GM21367 (cell line): ENCODE measurements around the gene FIBCD1.

Experiments
- ATAC-seq: cut with Tn5 transposase; IDR thresholded peaks from one replicate; pipeline ENCODE4 v1.9.1; 2021; ENCODE audit not compliant: unreplicated experiment

Gene FIBCD1

GRCh38 chr9:130884111-130884531 is 54.9 kb downstream of the FIBCD1 start:
- no peak for ATAC-seq

DNA sequence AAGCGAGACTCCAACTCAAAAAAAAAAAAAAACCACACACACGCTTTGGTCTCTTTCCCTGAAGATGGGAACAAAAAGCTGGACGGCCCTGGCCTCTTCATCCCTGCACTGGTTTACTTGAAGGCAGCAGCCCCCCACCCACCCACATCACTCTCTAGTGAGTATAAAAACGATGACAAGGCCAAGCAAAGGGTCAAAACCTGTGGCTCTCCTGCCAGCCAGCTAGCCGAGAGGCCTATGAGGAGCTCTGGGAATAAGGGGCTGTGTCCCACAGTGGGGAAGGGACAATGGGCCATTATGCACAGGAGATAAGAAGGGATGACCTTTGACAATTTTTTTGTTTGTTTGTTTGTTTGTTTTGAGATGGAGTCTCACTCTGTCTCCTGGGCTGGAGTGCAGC is 55.6 kb downstream of the FIBCD1 start:
- ATAC-seq: no peak

DNA sequence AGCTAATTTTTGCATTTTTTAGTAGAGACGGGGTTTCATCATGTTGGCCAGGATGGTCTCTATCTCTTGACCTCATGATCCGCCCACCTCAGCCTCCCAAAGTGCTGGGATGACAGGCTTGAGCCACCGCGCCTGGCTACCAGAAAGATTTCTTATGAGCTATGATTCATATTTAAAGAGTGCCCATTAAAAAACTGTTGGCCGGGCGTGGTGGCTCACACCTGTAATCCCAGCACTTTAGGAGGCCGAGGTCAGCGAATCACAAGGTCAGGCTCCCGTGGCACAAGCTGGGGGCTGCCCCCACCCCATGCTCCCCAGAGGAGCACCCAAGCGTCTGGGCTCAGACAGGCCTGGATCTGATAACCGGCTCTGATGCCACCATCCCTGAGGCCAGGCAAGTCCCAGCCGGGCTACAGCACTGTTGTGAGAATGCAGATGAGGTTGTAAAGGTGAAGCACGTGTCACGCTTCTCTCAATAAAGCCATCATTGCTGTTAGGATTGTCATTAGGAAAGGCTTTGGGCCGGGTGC is 56.3 kb downstream of the FIBCD1 start:
- ATAC-seq: no peak

DNA sequence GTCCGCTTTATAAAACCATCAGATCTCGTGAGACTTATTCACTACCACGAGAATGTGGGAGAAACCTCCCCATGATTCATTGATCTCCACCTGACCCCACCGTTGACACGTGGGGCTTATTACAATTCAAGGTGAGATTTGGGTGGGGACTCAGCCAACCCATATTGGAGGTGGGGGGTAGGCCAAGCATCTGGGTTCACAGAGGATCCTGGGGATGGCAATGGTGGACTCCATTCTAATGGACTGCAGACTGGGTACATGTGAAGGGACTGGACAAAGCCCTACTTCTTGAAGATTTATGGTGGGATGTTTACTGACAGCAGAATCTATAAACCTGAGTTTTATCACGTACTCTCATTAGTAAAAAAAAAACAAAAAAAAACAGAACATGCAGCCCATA is 57.5 kb downstream of the FIBCD1 start:
- no peak for ATAC-seq

GRCh38 chr9:130880599-130881220 is 58.3 kb downstream of the FIBCD1 start:
- no peak for ATAC-seq

DNA sequence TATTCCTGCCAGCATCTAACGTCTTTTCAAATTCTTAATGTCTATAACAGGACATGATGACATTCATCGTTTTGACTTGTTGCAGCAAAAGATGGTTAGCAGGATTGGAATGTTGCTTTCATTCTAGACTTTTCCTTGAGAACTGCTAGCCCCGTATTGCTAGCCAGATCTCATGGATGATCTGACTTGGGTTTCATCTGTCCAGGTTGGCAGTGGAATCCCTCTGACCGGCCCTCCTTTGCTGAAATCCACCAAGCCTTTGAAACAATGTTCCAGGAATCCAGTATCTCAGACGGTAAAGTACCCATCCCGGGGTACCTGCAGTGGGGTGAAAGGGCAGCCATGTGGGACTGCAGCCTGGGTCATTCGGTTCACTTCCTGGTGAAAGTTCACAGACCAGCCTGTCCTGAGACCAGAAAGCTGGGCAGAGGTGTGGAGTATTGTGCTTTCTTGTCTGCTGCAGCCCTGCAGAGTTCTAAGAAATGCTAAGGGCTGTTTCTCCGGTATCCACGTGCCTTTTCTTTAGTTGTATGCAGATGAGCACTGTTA is 59.1 kb downstream of the FIBCD1 start:
- no peak for ATAC-seq

GRCh38 chr9:130878295-130878694 is 60.8 kb downstream of the FIBCD1 start:
- no peak for ATAC-seq

DNA sequence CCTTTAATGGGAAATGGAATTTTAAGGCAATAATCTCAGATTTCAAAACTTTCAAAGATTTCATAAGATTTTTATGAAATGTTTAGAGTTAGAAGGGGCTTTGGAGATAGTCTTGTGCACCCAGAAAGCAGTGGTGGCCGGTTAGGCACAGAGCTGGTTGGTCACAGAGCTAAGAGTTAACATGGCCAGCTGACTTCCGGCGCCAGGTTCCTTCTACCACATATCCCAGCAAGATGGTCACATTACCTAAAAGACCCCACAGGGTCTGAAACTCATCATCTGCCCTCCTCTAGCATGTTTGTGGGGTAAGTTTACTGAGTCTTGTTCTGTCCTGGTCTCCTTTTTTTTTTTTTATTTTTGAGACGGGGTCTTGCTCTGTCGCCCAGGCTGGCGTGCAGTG is 61.7 kb downstream of the FIBCD1 start:
- ATAC-seq: no peak

DNA sequence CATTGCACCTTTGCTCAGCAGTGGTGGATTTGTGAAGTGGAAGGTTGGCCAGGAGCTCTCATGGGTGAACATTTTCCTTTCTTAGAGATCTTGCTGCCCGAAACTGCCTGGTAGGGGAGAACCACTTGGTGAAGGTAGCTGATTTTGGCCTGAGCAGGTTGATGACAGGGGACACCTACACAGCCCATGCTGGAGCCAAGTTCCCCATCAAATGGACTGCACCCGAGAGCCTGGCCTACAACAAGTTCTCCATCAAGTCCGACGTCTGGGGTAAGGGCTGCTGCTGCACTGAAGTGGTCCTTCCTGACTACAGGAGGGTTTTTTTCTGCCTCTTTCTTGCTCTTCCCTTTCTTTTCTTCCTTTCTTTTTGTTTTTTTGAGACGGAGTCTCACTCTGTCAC is 64.3 kb downstream of the FIBCD1 start:
- no peak for ATAC-seq

GRCh38 chr9:130873966-130874365 is 65.1 kb downstream of the FIBCD1 start:
- no peak for ATAC-seq

- no peak for ATAC-seq
These were observed 66.0 kb downstream of the FIBCD1 start for GRCh38 chr9:130872912-130873503.

DNA sequence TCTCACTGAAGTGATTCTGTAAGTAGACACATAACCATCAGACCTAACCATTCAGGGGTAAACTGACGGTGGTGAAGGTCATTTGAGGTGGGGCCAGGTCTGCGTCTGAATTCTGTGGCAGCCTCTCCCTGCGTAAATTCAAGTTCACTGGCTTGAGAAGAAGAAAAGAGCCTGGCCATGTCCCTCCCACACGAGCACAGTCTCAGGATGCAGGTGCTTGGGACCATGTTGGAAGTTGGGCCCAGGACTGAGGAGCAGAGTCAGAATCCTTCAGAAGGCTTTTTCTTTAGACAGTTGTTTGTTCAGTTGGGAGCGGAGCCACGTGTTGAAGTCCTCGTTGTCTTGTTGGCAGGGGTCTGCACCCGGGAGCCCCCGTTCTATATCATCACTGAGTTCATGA is 66.5 kb downstream of the FIBCD1 start:
- ATAC-seq: no peak

DNA sequence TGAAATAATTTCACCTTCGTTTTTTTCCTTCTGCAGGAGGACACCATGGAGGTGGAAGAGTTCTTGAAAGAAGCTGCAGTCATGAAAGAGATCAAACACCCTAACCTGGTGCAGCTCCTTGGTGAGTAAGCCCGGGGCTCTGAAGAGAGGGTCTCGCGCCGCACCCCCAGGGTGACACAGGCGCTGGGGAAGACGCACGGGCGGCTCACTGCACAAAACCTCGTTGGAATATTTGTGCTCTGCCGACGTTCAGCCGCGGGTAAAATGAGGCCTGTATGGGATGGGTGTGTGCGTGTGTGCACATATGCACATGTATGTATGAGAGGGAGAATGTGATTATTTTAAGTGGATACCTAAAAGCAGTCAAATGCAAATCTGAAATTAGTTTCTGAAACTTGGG is 67.0 kb downstream of the FIBCD1 start:
- ATAC-seq: no peak

DNA sequence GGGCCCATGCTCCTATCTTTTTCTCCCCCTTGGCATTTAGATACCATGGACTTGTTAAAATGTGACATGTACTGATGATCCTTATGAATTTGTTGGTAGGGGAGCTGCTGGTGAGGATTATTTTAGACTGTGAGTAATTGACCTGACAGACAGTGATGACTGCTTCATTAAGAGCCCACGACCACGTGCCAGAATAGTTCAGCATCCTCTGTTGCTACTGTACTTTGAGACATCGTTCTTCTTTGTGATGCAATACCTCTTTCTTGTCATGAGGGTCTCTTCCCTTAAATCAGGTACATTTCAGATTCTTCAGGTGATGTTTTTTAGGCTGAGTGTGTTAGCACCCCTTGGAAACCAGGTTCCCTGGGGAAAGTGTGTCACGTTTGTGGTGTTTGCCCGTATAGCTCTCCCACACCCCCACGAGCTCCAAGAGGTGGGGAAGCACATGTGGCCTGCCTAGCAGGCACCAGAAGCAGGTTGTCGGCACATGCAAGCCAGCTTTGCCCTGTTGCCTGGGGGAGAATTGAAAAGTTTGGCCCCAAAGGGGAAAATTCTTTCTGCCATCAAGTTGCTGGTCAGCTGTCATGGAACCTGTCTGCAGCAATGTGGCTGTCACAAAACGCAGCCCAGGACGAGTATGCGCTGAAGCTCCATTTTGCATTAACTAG is 67.5 kb downstream of the FIBCD1 start:
- ATAC-seq: no peak

DNA sequence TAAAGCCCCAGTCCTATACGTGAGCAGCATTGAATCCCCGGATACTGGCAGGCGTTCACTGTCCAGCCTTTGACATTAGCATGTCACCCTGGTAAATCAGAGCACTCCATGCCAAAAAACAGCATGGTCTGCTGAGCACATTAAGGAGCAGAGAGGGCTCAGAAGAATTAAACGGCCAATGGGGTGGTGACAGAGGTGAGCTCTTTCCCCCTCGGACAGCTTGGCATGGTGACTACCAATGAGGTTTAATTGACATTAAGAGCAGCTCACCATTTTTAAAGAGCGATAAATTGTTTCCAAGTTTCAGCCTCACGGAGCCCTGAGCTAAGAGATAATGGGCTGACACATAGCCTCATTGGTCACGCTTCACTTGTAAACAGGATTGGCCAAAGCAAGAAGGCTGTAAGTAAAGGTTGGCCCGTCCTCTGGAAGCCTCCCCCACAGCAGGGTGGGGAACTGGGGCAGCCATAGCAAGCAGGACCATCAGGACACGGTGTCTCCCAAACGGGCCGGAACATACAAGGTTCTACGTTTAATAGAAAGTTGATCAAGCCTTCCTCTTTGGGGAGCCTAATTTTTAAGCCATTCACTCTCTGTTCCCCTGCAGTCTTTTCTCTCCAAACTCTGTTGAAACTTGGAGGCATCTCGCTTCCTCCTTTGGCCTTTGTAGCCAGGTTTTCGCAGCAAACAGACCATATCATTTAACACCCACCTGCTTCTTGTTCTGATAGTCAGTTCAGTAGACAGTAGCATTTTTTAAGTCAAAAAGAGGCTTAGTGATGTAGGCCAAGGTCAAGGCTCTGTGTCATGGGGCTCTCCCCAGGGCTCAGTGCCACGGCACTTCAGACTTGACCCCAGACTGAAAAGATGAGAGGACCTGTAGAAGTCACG is 68.3 kb downstream of the FIBCD1 start:
- no peak for ATAC-seq

DNA sequence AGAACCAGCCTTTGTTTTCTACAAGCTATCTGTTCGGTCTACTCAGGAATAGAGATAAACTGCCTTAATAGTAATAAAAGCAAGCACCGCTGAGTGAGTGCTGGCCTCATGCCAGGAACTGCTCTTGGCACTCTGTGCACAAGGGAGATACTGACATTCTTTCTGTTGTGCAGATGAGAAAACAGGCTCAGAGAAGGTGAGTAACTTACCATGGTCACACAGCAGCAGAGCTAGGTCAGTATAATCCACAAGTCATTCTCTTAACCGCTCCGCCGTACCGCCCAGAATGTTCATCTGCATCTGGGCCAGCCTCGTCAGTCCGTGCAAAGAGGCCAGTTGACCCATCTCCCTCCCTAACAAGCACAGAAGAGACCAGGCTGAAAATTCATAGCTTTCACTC is 69.8 kb downstream of the FIBCD1 start:
- ATAC-seq: no peak

- no peak for ATAC-seq
These were observed 70.8 kb downstream of the FIBCD1 start for GRCh38 chr9:130868230-130868629.

- ATAC-seq: no peak
These were observed 71.5 kb downstream of the FIBCD1 start for GRCh38 chr9:130867556-130867955.

- no peak for ATAC-seq
These were observed 72.5 kb downstream of the FIBCD1 start for GRCh38 chr9:130866474-130866965.

GRCh38 chr9:130865921-130866320 is 73.1 kb downstream of the FIBCD1 start:
- ATAC-seq: no peak

DNA sequence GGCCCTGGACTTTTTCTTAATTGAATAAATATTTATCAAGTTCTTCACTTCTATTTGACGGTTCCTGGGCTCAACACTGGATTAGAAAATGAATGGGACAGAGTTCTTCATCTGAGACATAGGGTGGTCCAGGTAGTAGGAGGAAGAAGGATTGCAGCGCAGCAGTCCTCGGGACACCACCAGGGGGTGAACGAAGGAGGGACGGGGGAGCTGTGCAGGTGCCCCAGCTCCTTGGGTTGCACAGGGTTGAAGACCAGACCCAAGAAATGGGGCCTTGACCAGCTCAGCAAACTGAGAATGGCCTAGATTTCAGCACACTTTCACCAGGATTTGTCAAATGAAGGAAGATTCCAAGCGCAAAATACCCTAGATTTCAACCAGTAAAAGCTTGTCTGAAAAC is 74.5 kb downstream of the FIBCD1 start:
- no peak for ATAC-seq
